Measurements from ENCODE around the gene AP5B1.

The AP5B1 gene

DNA sequence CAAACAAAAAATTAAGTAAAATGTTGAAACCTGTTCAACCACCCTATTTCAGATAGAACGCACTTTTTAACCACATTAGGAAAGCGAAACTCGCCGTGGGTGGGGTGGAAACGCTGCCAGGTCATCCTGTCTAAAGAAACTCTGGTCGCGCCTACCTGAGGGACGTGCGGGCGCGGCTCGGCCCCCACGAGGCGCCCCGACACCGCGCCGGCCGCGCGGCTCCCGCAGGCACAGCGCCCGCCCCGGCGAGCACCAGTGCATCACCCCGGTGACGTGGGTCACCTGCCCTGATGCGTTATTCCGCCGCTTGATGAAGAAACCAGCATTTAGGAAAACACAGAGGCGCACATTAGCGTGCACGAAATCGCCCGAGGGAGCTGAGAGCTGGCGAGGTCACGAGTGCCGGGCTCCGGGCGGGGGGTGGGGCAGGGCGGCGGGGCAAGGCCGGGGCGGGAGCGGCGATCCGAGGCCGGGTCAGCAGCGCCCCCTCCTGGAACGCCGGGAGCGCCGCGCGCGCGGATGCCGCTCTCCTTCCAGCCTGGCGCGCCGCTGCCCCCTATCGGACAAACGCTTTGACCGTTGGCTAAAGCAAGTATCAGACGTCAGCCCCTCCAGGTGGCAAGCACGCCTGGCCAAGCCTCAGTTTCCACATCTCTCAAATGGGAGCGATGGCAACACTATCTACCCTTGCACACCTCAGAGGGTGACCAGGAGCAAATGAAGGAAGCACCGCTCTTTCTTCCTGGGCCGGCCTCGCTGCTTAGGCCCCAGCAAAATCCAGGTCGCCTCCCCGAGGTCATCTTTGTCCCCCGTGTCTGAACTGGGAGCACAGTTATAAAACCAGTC lies 37.3 kb upstream of the AP5B1 start (continued):
- no peak for TF ChIP-seq ZNF76 (tag by site-specific recombination; IDR thresholded peaks at IDR 0.05; ENCODE audit: borderline replicate concordance, low read depth)
- TF ChIP-seq, protein P1, sequence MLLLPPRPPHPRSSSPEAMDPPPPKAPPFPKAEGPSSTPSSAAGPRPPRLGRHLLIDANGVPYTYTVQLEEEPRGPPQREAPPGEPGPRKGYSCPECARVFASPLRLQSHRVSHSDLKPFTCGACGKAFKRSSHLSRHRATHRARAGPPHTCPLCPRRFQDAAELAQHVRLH (tag by site-specific recombination; IDR thresholded peaks at IDR 0.05) = peak; percentile 72; the same call in 1 of the 2 replicates

GRCh38 chr11:65817312-65817834 lies 36.6 kb upstream of the AP5B1 start:
- Histone ChIP-seq H3K4me1 (ENCODE audit: control insufficient read depth, insufficient read depth, low read length) (no peaks in the 10 kb centered on the region; the same call in 1 of the 2 replicates), H3K4me3 (ENCODE audit: low read depth, low read length) (peak overlapping the region; percentile 66), H3K36me3 (ENCODE audit: control insufficient read depth in 2 of 2, insufficient read depth in 1 of 2, low read length in 2 of 2) (no peaks in the 10 kb centered on the region), H3K27ac (ENCODE audit: extremely low read depth, low read depth, low read length) (no peak overlapping the region; the same call in 1 of the 2 replicates), H3K9me3 (ENCODE audit: control insufficient read depth, insufficient read depth, low read depth, low read length) (no peaks in the 10 kb centered on the region)
- TF ChIP-seq ZNF341 (tag by site-specific recombination; IDR thresholded peaks at IDR 0.05; ENCODE audit: low read depth) (peak; percentile 59), ZIC2 (tag by site-specific recombination; IDR thresholded peaks at IDR 0.05) (peak; percentile 55), PRDM10 (tag by site-specific recombination; IDR thresholded peaks at IDR 0.05) (peak; percentile 16; the same call in 1 of the 2 replicates), REST (tag by site-specific recombination; IDR thresholded peaks at IDR 0.05) (no peak), ZNF2 (tag by site-specific recombination; IDR thresholded peaks at IDR 0.05) (no peak), ZNF335 (tag by site-specific recombination; conservative IDR thresholded peaks at IDR 0.05) (peak; percentile 53; the same call in 1 of the 2 replicates), KLF9 (tag by site-specific recombination; IDR thresholded peaks at IDR 0.05; ENCODE audit: low read depth) (no peak), ZNF121 (tag by site-specific recombination; IDR thresholded peaks at IDR 0.05) (peak; percentile 93), ZNF362 (tag by site-specific recombination; IDR thresholded peaks at IDR 0.05) (peak; percentile 50; the same call in 1 of the 2 replicates)
- POLR2A ChIA-PET = interaction anchor here (0.9 to 1.8 kb wide), 6 partner anchors 38 to 105 kb away, joined by 3 to 10 read pairs (median 5); partner anchors contain the start of genes KAT5 and RNASEH2C
- CTCF ChIA-PET = interaction anchor here (0.6 to 5.4 kb wide), 36 partner anchors 9 to 327 kb away, joined by 3 to 45 read pairs (median 5); partner anchors contain the start of genes AP5B1, KAT5, MUS81 and RNASEH2C

All from HEK293 (cell line).